SK-MEL-5 (cell line): Measurements from ENCODE around the gene SHISA8. TPM values are rescaled to one million over a fixed set of nuclear protein-coding genes. Genes with fewer than 3 reads are reported as not detected.
"Not testable (repeated sequence)": the region's sequence is repeated elsewhere in the genome, so short reads cannot be mapped to it uniquely, and the experiment has no call there.

Experiments
- DNase-seq: peaks from one replicate; pipeline ENCODE4 v3.0.0-alpha.2; 2016; ENCODE audit warnings: low read depth, low spot score
- in situ Hi-C: cut with HindIII; loops from 2 replicates; pipeline ENCODE4 v1.10.0; 2016; ENCODE audit warnings: low sequenced_read_pairs, high pct_unique_total_duplicates, low pct_unique_long_range_greater_than_20kb
- polyA plus RNA-seq, 2 experiments: library from polyadenylated mRNA; depleted of rRNA; stranded (reverse); fragments of >200 nt; gene quantifications; 2 replicates each; pipeline ENCODE4 v1.2.3, GENCODE V29; 2015
- total RNA-seq: library from RNA; depleted of rRNA; stranded (reverse); fragments of >200 nt; shearing (Covaris generic); gene quantifications from 2 replicates; pipeline ENCODE4 v1.2.3, GENCODE V29; 2014; rRNA removed

The SHISA8 gene
- not detected in 2 replicates for total RNA-seq
- polyA plus RNA-seq (2015; cell fraction: cytosol; rRNA removed), result not detected in 2 replicates
- polyA plus RNA-seq (2015; cell fraction: nucleus; rRNA removed), result not detected in 2 replicates

- no peak for DNase-seq
- in situ Hi-C loops, result no loop called here
Measured at GRCh38 chr22:41915035-41915785, at the start of gene SHISA8. TSS of gene SHISA8 (minus strand) at chr22:41915074. CDS start at chr22:41914667, 407 bp downstream.

- in situ Hi-C loops, result no loop called here
- DNase-seq, result peak; percentile 76
Measured at GRCh38 chr22:41964112-41964491, 49.2 kb upstream of the SHISA8 start.

- peak; percentile 79 for DNase-seq
- in situ Hi-C loops, result no loop called here
Measured at GRCh38 chr22:41963453-41964111, 48.7 kb upstream of the SHISA8 start.

- no peak for DNase-seq
- in situ Hi-C loops, result no loop called here
Measured at GRCh38 chr22:41957941-41958556, 43.2 kb upstream of the SHISA8 start.

- in situ Hi-C loops, result no loop called here
- no peak for DNase-seq
Measured at GRCh38 chr22:41952713-41953112, 37.8 kb upstream of the SHISA8 start.

GRCh38 chr22:41951898-41952474, 37.1 kb upstream of the SHISA8 start, which contains the start of gene SMIM45:
TSS of gene SMIM45 (plus strand) at chr22:41952150.
- DNase-seq, result no peak
- in situ Hi-C loops, result no loop called here

- in situ Hi-C loops, result no loop called here
- DNase-seq, result no peak
Measured at GRCh38 chr22:41949297-41949965, 34.6 kb upstream of the SHISA8 start.

GRCh38 chr22:41948928-41949296, 34.0 kb upstream of the SHISA8 start:
- in situ Hi-C loops, DNase-seq: not testable (repeated sequence)

GRCh38 chr22:41948142-41948541, 33.3 kb upstream of the SHISA8 start:
- DNase-seq, result peak; percentile 73
- in situ Hi-C loops, result no loop called here

GRCh38 chr22:41947424-41948080, 32.7 kb upstream of the SHISA8 start:
- in situ Hi-C loops, result no loop called here
- no peak for DNase-seq

GRCh38 chr22:41946629-41947423, 32.0 kb upstream of the SHISA8 start, which contains the start of gene CENPM:
TSS of gene CENPM (minus strand) at chr22:41947152. CDS start at chr22:41947076, 76 bp downstream.
- in situ Hi-C loops, result no loop called here
- peak; percentile 98 for DNase-seq

GRCh38 chr22:41943661-41944209, 28.9 kb upstream of the SHISA8 start:
- DNase-seq, result no peak
- in situ Hi-C loops, result no loop called here

GRCh38 chr22:41940832-41941765, 26.2 kb upstream of the SHISA8 start:
- in situ Hi-C loops, result no loop called here
- DNase-seq, result peak; percentile 88

- in situ Hi-C loops, result no loop called here
- DNase-seq, result peak; percentile 31
Measured at GRCh38 chr22:41939981-41940831, 25.3 kb upstream of the SHISA8 start.

- in situ Hi-C loops, result no loop called here
- no peak for DNase-seq
Measured at GRCh38 chr22:41936894-41937169, 22.0 kb upstream of the SHISA8 start.
